Mammary epithelial cell (primary cell): ENCODE data around the gene SPACDR.

Source experiments
- CTCF ChIP-seq, 2 donors: IDR thresholded peaks in 1 of 2; conservative IDR thresholded peaks in 1 of 2; 2 replicates each; pipeline ENCODE4 v1.5.1; 2011 to 2012; ENCODE audit warnings: inconsistent platforms in 2 of 2, low read length in 2 of 2, mild to moderate bottlenecking in 2 of 2, control low read depth in 1 of 2, low read depth in 1 of 2; ENCODE audit not compliant: insufficient read depth in 1 of 2; ENCODE audit errors: extremely low read depth in 1 of 2
- EZH2 ChIP-seq: IDR thresholded peaks from 2 replicates; pipeline ENCODE4 v1.6.1; 2012; ENCODE audit warnings: low read length, inconsistent platforms, borderline replicate concordance

DNA sequence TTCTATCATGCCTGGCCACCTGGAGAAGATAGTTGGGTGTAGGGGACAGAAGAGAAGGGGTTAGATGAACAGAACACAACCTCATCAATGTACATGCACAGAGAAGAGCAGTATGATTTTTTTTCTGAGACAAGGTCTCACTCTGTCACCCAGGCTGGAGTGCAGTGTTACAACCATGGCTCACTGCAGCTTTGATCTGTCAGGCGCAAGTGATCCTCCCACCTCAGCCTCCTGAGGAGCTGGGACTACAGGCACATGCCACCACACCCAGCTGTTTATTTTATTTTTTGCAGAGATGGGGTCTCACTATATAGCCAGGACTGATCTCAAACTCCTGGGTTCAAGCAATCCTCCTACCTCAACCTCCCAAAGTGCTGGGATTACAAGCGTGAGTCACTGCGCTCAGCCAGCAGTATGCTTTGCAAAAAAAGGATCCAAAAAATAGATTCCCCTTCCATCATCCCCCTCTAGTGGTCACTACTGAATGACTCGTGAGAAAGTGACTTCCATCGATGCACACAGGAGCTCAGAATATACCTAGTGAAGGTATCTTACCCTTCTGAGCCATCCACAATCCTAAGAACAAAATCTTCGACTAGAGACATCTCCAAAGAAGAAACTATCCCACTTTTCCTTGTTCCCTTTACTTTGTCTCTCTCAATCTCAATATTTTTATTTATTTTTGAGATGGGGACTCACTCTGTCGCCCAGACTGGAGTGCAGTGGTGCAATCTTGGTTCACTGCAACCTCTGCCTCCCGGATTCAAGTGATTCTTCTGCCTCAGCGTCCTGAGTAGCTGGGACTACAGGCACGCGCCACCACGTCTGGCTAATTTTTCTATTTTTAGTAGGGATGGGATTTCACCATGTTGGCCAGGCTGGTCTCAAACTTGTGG lies 56.5 kb downstream of the SPACDR start:
- TF ChIP-seq CTCF (conservative IDR thresholded peaks at IDR 0.05 in 1 of 2, IDR thresholded peaks at IDR 0.05 in 1 of 2; ENCODE audit: extremely low read depth in 1 of 2, insufficient read depth in 1 of 2, low read depth in 1 of 2, low read length in 2 of 2) (peak; percentile 64 to 65), EZH2 (no peak)
